GM18861 (cell line): Measurements from ENCODE around the gene TUBA3D.
"Not testable (repeated sequence)": the region's sequence is repeated elsewhere in the genome, so short reads cannot be mapped to it uniquely, and the experiment has no call there.

Experiments used
- ATAC-seq: cut with Tn5 transposase; IDR thresholded peaks from one replicate; pipeline ENCODE4 v1.9.1; 2021; ENCODE audit not compliant: unreplicated experiment

TUBA3D gene

DNA sequence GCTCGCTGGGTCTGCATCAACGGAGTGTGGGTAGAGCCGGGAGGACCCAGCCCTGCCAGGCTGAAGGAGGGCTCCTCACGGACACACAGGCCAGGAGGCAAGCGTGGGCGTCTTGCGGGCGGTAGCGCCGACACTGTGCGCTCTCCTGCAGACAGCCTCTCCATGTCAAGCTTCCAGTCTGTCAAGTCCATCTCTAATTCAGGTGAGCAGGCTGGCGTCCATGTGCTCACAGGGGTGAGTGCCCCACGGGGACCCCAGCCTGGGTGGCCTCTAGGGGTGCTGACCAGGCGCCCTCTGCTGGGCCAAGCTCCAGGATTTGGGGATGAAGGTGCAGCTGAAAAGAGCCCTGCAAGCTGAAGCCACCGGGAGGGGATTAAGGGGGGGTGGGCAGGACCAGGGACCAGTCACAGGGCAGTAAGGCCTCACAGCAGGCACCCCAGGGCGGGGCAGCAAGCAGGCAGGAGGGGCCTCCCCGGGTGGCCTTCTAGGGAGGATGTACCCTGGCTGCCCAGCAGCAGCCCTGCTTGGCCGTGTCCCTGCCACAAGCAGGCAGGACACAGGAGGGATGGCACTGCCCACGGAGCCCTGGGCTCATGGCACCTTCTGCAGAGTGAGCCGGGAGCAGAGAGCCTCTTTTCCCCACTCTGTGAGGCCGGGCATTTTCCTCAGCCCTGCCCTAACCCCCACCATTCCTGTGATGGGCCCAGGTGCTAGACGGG, 54.9 kb downstream of the TUBA3D start:
- ATAC-seq, result not testable (repeated sequence)

DNA sequence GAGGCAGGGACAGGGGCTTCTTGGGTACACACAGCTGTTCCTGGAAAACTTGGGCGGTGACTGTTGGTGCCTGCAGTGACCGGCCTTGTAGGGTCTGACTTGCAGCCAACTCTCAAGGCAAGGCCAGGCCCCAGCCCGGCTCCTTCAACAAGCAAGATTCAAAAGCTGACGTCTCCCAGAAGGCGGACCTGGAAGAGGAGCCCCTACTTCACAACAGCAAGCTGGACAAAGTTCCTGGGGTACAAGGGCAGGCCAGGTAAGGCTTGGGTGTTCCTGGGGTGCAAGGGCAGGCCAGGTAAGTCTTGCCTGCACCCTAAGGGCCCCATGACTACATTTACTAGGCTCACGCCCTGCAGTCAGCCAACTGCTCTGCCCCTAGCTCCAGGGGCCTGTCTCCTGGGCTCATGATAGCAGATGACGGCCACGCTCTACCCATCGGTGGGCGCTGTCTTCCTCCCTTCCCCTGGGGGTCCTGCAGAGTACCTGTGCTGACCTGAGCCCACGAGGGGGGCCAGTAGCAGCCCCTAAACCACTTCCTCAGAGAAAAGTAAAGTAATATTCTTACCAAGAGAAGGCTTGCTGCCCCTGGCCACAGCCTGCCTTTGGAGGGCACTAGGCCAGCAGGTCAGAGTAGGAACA, 55.7 kb downstream of the TUBA3D start:
- not testable (repeated sequence) for ATAC-seq
